ENCODE data around the gene EEF1G. TPM values are rescaled to one million over a fixed set of nuclear protein-coding genes. Genes with fewer than 3 reads are reported as not detected.
"Not testable (repeated sequence)": the region's sequence is repeated elsewhere in the genome, so short reads cannot be mapped to it uniquely, and the experiment has no call there.

Gene EEF1G
- total RNA-seq, 2 experiments from 2014 or later: 1,956 to 1,989 TPM

- peaks cover 45% of the 10 kb centered on the region for H3K36me3 Mint-ChIP-seq
- no peaks in the 10 kb centered on the region for H3K9me3 Mint-ChIP-seq
- H3K4me3 Mint-ChIP-seq: peak overlapping the region; percentile 93
- H3K4me1 Mint-ChIP-seq (ENCODE audit: low read depth): peaks cover 42% of the 10 kb centered on the region
- intact Hi-C loops (cut with micrococcal nuclease): no loop called here
- ChIA-PET CTCF (interaction anchor here (0.9 to 4.4 kb wide), 5 partner anchors 16 to 150 kb away, joined by 3 to 30 read pairs (median 15); partner anchors contain the start of gene TUT1), POLR2A (interaction anchor here (0.7 to 3.3 kb wide), 10 partner anchors 11 to 266 kb away, joined by 3 to 33 read pairs (median 6); partner anchors contain the start of genes INTS5, LBHD1, TUT1 and UQCC3)
- peak overlapping the region; percentile 96 for H3K27ac Mint-ChIP-seq
- no peak for DNase-seq
- H3K27me3 Mint-ChIP-seq: no peaks in the 10 kb centered on the region
These were observed 1.5 kb upstream of the EEF1G start for GRCh38 chr11:62575156-62575555.

GRCh38 chr11:62574363-62575071 is 826 bp upstream of the EEF1G start:
- Mint-ChIP-seq H3K4me1 (ENCODE audit: low read depth) (peaks cover 47% of the 10 kb centered on the region), H3K27ac (peak overlapping the region; percentile 96), H3K36me3 (peaks cover 50% of the 10 kb centered on the region), H3K4me3 (peak overlapping the region; percentile 93), H3K9me3 (no peaks in the 10 kb centered on the region), H3K27me3 (no peaks in the 10 kb centered on the region)
- intact Hi-C loops (cut with micrococcal nuclease): loop anchor here (1.0 kb wide), 3 partner anchors 17 to 48 kb away; partner anchors contain the start of gene TUT1
- DNase-seq: no peak
- POLR2A ChIA-PET: interaction anchor here (0.6 to 3.3 kb wide), 26 partner anchors 9 to 267 kb away, joined by 3 to 33 read pairs (median 4); partner anchors contain the start of genes B3GAT3, C11orf98, CSKMT and GANAB
- CTCF ChIA-PET: interaction anchor here (0.8 to 4.4 kb wide), 12 partner anchors 17 to 237 kb away, joined by 3 to 30 read pairs (median 4); partner anchors contain the start of genes ASRGL1, B3GAT3 and TUT1

DNA sequence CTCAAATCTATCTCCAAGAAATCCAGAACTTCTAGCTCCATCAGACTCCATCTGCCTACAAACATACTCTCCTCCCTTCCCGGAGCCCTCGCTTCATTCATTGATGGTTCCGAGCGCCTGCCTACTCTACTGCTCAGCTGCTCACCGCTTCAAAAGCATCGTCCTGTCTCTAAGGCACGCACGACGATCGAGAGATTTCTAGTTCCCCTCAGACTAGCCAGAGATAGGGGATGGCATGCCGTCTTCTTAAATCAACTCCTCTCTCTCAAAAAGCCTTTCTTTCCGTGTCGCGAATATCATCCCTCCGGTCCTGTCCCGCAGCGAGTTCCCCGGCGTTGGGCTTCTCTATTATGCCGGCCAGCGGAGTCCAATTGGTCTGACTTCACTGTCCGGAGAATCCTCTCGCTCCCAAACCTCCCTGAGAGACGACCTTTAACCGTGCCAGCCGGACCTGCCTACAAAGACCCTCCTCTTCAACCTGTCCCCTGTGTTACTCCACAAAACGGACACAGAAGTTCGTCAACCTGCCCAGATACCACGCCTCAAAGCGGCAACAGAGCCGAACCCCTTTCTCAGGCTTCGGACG is 592 bp downstream of the EEF1G start:
- peak overlapping the region; percentile 93 for H3K4me3 Mint-ChIP-seq
- H3K27ac Mint-ChIP-seq: peak overlapping the region; percentile 96
- ChIA-PET POLR2A (interaction anchor here (1.0 to 3.3 kb wide), 16 partner anchors 13 to 268 kb away, joined by 3 to 33 read pairs (median 6); partner anchors contain the start of genes B3GAT3, C11orf98, CSKMT and HNRNPUL2), CTCF (interaction anchor here (0.6 to 4.4 kb wide), 16 partner anchors 13 to 235 kb away, joined by 3 to 30 read pairs (median 4); partner anchors contain the start of genes ASRGL1, B3GAT3 and TUT1)
- intact Hi-C loops (cut with micrococcal nuclease): loop anchor here (1.0 to 2.0 kb wide), 2 partner anchors 13 to 16 kb away; no protein-coding TSS in a partner anchor
- no peaks in the 10 kb centered on the region for H3K27me3 Mint-ChIP-seq
- DNase-seq: peak; percentile 40
- H3K36me3 Mint-ChIP-seq: peaks cover 53% of the 10 kb centered on the region
- no peaks in the 10 kb centered on the region for H3K9me3 Mint-ChIP-seq
- peaks cover 56% of the 10 kb centered on the region for H3K4me1 Mint-ChIP-seq (ENCODE audit: low read depth)

DNA sequence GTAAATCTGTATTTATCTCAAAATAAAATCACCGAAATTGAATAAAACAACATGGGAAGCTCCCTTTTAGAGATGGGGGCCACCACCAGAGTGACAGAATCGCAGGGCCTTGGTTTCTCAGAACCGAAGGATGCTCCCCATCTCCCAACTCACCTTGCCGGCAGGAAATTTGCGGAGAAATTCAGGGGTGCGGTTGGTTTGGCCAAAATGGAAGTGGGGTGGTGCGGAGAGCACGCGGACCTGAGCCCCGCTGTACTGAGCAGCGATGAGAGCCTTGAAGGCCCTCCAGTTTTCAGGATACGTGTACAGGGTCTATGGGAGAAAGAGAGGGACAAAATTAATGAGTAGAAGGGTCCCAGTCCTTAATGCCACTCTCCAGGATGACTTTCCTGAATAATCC is 1.3 kb downstream of the EEF1G start:
- CTCF ChIA-PET: interaction anchor here (0.9 to 4.4 kb wide), 7 partner anchors 12 to 178 kb away, joined by 3 to 30 read pairs (median 5); partner anchors contain the start of gene TUT1
- POLR2A ChIA-PET: interaction anchor here (0.6 to 1.1 kb wide), 4 partner anchors 12 to 77 kb away, joined by 3 to 4 read pairs (median 3); no protein-coding TSS in a partner anchor
- Mint-ChIP-seq H3K27me3 (no peaks in the 10 kb centered on the region), H3K4me1 (ENCODE audit: low read depth) (peaks cover 58% of the 10 kb centered on the region), H3K9me3 (no peaks in the 10 kb centered on the region), H3K4me3 (peak overlapping the region; percentile 93), H3K36me3 (peaks cover 54% of the 10 kb centered on the region), H3K27ac (peak overlapping the region; percentile 96)
- intact Hi-C loops (cut with micrococcal nuclease): loop anchor here (2.0 kb wide), 1 partner anchor 16 kb away; no protein-coding TSS in a partner anchor
- no peak for DNase-seq

DNA sequence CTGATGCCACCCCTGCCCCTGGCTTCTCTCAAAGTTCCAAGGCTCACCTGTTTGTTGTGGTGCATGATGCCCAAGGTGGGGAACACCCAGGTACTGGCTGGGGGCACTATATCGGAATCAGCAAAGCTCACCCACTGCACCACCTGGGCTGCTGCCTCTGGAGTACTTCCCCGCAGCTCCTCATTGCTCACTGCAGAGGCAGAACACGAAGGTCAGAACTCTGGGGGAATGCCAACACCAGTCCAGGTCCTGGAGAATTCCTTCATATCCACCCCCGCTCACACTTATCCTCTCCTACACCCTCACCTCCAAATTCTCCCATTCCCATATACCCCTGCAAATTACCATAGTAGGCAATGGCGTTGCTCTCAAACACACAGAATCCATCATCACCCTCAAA is 2.2 kb downstream of the EEF1G start:
- peak overlapping the region; percentile 93 for H3K4me3 Mint-ChIP-seq
- intact Hi-C loops (cut with micrococcal nuclease): not testable (repeated sequence)

DNA sequence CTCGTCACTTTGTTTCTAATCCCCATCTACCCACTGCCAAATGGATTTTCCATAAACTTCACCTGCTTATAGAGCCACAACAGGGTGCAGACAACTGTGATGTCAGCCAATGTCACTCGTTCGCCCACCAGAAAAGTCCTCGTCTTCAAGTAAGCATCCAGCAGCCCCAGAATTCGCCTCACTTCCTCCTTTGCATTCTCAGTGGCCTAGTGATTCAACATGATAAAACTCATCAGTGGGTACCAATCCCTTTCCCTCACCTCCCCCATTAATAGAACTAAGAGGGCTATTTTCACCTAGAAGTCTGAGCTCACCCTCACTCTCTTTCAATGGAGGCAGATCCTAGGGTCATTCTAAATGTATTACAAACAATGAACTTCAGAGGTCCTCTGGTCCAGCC is 2.8 kb downstream of the EEF1G start:
- H3K9me3 Mint-ChIP-seq; DNase-seq; intact Hi-C loops (cut with micrococcal nuclease); H3K27me3 Mint-ChIP-seq: not testable (repeated sequence)
- CTCF ChIA-PET: interaction anchor here (1.4 to 2.1 kb wide), 4 partner anchors 10 to 176 kb away, joined by 6 to 14 read pairs (median 6); no protein-coding TSS in a partner anchor
- Mint-ChIP-seq H3K27ac (peak overlapping the region; percentile 96), H3K4me3 (peak overlapping the region; percentile 93), H3K4me1 (ENCODE audit: low read depth) (peaks cover 73% of the 10 kb centered on the region), H3K36me3 (peaks cover 68% of the 10 kb centered on the region)
- POLR2A ChIA-PET: interaction anchor here (1.2 to 1.6 kb wide), 2 partner anchors 10 to 26 kb away, joined by 3 to 7 read pairs; no protein-coding TSS in a partner anchor

More for the DNA sequence above, 2.2 kb downstream of the EEF1G start:
- not testable (repeated sequence) for H3K9me3 Mint-ChIP-seq, H3K27me3 Mint-ChIP-seq, DNase-seq
- CTCF ChIA-PET: interaction anchor here (1.7 to 4.4 kb wide), 4 partner anchors 11 to 177 kb away, joined by 5 to 30 read pairs (median 6); no protein-coding TSS in a partner anchor
- H3K27ac Mint-ChIP-seq: peak overlapping the region; percentile 96
- H3K4me1 Mint-ChIP-seq (ENCODE audit: low read depth): peaks cover 67% of the 10 kb centered on the region
- H3K36me3 Mint-ChIP-seq: peaks cover 62% of the 10 kb centered on the region
- POLR2A ChIA-PET: interaction anchor here (1.2 kb wide), 1 partner anchor 11 kb away, joined by 3 read pairs; no protein-coding TSS in a partner anchor

DNA sequence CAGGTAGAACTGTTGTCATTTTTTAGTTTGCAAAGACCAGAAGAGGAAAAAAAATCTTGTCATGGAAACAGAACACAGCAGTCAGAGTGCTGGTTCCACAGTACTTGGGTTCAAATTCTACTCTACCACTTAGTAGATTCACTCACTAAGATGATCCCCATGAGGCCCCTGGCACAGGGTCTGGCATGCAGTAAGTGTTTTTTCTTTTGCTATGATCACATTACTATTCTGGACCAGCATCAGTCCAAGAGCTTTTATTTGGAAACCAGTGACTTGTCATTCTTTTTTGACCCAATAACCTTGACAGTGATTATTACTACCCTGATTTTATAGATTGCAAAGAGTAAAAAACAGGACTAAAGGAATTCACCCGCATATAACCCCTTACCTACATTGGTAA is 4.1 kb downstream of the EEF1G start:
- Mint-ChIP-seq H3K36me3 (peaks cover 76% of the 10 kb centered on the region), H3K27ac (peak overlapping the region; percentile 31), H3K4me3 (no peak overlapping the region), H3K27me3 (no peaks in the 10 kb centered on the region), H3K9me3 (no peaks in the 10 kb centered on the region), H3K4me1 (ENCODE audit: low read depth) (peaks cover 67% of the 10 kb centered on the region)
- POLR2A ChIA-PET: interaction anchor here (0.6 to 1.6 kb wide), 2 partner anchors 24 to 288 kb away, joined by 3 to 7 read pairs; no protein-coding TSS in a partner anchor
- CTCF ChIA-PET: interaction anchor here (0.9 to 2.1 kb wide), 4 partner anchors 9 to 175 kb away, joined by 3 to 14 read pairs (median 6); no protein-coding TSS in a partner anchor
- DNase-seq: no peak
- intact Hi-C loops (cut with micrococcal nuclease): no loop called here

DNA sequence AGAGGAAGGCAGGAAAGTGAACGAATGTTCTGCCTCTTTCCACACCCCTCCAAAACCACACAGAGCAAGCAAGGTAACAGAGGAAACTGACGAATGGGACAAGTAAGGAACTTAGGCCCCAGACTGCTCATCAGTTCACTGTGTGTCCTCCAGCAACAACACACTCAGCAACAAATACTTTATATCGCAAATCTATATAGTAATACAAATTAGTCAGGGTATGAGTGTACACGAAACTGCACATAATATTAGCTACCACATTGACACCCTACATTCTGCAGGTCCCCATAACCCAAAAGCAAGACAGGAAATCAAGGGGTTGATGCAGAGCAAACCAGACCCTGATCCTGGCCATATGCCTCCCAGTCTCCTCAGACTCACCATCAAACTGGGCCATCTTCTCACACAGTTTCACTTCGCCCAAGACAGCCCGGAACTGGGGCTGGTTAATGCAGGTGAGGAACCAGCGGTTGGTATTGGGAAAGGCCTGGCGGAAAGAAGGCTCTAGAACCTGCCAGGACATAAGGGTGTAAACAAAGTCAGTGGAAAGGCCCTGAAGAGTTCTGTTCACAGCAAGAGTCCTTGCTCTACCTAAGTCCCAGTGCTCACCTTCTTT is 6.6 kb downstream of the EEF1G start:
- DNase-seq: no peak
- intact Hi-C loops (cut with micrococcal nuclease): no loop called here
- H3K4me1 Mint-ChIP-seq (ENCODE audit: low read depth): peaks cover 62% of the 10 kb centered on the region
- H3K36me3 Mint-ChIP-seq: peaks cover 63% of the 10 kb centered on the region
- ChIA-PET CTCF (interaction anchor here (0.6 to 3.2 kb wide), 7 partner anchors 9 to 558 kb away, joined by 3 to 19 read pairs (median 3); no protein-coding TSS in a partner anchor), POLR2A (interaction anchor here (0.6 to 1.9 kb wide), 2 partner anchors 10 to 59 kb away, joined by 4 to 10 read pairs; no protein-coding TSS in a partner anchor)
- no peak overlapping the region for H3K4me3 Mint-ChIP-seq
- H3K27me3 Mint-ChIP-seq: no peaks in the 10 kb centered on the region
- peak overlapping the region; percentile 85 for H3K27ac Mint-ChIP-seq
- no peaks in the 10 kb centered on the region for H3K9me3 Mint-ChIP-seq

GRCh38 chr11:62566247-62566646 is 7.4 kb downstream of the EEF1G start:
- ChIA-PET POLR2A (interaction anchor here (1.0 to 1.9 kb wide), 4 partner anchors 9 to 105 kb away, joined by 3 to 10 read pairs (median 4); partner anchors contain the start of genes LBHD1, TUT1 and UQCC3), CTCF (interaction anchor here (0.9 to 3.2 kb wide), 6 partner anchors 8 to 220 kb away, joined by 3 to 19 read pairs (median 5); no protein-coding TSS in a partner anchor)
- intact Hi-C loops (cut with micrococcal nuclease): no loop called here
- Mint-ChIP-seq H3K36me3 (peaks cover 61% of the 10 kb centered on the region), H3K4me1 (ENCODE audit: low read depth) (peaks cover 59% of the 10 kb centered on the region), H3K27me3 (no peaks in the 10 kb centered on the region), H3K9me3 (no peaks in the 10 kb centered on the region), H3K4me3 (no peak overlapping the region), H3K27ac (peak overlapping the region; percentile 59)
- no peak for DNase-seq

- peaks cover 60% of the 10 kb centered on the region for H3K4me1 Mint-ChIP-seq (ENCODE audit: low read depth)
- H3K27me3 Mint-ChIP-seq: no peaks in the 10 kb centered on the region
- CTCF ChIA-PET: interaction anchor here (1.7 to 3.2 kb wide), 3 partner anchors 22 to 141 kb away, joined by 5 to 19 read pairs (median 11); partner anchors contain the start of gene TUT1
- H3K4me3 Mint-ChIP-seq: no peak overlapping the region
- peak overlapping the region; percentile 59 for H3K27ac Mint-ChIP-seq
- H3K36me3 Mint-ChIP-seq: peaks cover 63% of the 10 kb centered on the region
- POLR2A ChIA-PET: interaction anchor here (1.5 to 1.9 kb wide), 3 partner anchors 8 to 106 kb away, joined by 3 to 10 read pairs (median 6); partner anchors contain the start of genes LBHD1, TUT1 and UQCC3
- intact Hi-C loops (cut with micrococcal nuclease): no loop called here
- no peak for DNase-seq
- H3K9me3 Mint-ChIP-seq: no peaks in the 10 kb centered on the region
These were observed 8.4 kb downstream of the EEF1G start for GRCh38 chr11:62565100-62565802.
